MM.1S (cell line): ENCODE results near the gene PIGC.

Experiments
- EZH2 ChIP-seq: fragments of 300-600 bp; sonication (generic); optimal IDR thresholded peaks from 2 replicates; pipeline ENCODE3; 2017; ENCODE audit warnings: low read depth, mild to moderate bottlenecking, antibody characterized with exemption, low read length, mixed read lengths
- EZH2phosphoT487 ChIP-seq: fragments of 300-600 bp; sonication (generic); IDR thresholded peaks from 2 replicates; pipeline ENCODE4 v1.6.1; 2018; ENCODE audit warnings: antibody characterized with exemption, low read length
- TF ChIP-seq, protein P1 (sequence below): fragments of 300-600 bp; sonication (generic); IDR thresholded peaks from 2 replicates; pipeline ENCODE4 v1.5.1; 2016; ENCODE audit warnings: antibody characterized with exemption, low read length, mixed read lengths

DNA sequence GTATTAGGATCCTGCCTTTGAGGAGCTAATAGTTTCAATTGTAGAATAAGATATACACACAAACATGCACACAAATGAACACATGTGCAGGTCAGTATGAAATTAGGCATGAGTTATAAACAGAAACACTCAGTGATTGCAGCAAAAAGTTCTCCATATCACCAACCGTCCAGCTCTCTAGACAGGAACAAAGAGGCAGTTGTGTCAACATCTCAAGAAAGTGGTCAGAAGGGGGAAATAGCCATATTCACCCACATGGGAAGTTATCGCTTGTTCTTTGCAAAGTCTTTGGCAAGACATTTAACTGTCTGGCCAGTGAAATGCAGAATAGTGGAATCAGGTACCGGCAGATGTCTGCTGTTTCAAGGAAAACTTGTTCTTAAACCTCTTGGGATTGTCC lies 29.4 kb upstream of the PIGC start:
- TF ChIP-seq, protein P1, sequence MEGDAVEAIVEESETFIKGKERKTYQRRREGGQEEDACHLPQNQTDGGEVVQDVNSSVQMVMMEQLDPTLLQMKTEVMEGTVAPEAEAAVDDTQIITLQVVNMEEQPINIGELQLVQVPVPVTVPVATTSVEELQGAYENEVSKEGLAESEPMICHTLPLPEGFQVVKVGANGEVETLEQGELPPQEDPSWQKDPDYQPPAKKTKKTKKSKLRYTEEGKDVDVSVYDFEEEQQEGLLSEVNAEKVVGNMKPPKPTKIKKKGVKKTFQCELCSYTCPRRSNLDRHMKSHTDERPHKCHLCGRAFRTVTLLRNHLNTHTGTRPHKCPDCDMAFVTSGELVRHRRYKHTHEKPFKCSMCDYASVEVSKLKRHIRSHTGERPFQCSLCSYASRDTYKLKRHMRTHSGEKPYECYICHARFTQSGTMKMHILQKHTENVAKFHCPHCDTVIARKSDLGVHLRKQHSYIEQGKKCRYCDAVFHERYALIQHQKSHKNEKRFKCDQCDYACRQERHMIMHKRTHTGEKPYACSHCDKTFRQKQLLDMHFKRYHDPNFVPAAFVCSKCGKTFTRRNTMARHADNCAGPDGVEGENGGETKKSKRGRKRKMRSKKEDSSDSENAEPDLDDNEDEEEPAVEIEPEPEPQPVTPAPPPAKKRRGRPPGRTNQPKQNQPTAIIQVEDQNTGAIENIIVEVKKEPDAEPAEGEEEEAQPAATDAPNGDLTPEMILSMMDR, result no peak
- TF ChIP-seq EZH2phosphoT487 (no peak), EZH2 (no peak)
